SK-N-SH treated with all-trans-retinoic acid at 6 μM for 48 hours (cell line): ENCODE results near the gene ARSB.

ENCODE experiments used
- ATAC-seq: fragments of 200-7000 bp; cut with Tn5 transposase; 3 replicates; pipeline ENCODE4 v1.9.1; 2020; ENCODE audit warnings: mild to moderate bottlenecking, moderate library complexity
- ARNTL ChIP-seq: fragments of 450-650 bp; formaldehyde crosslinking; IDR thresholded peaks from 2 replicates; pipeline ENCODE4 v1.5.0; 2020; ENCODE audit warnings: low read depth, mild to moderate bottlenecking, moderate library complexity, borderline replicate concordance
- BACH2 ChIP-seq: fragments of 250-450 bp; sonication (Bioruptor Pico); IDR thresholded peaks from 2 replicates; pipeline ENCODE4 v1.9.0; 2021; ENCODE audit warnings: mild to moderate bottlenecking, borderline replicate concordance
- CSDC2 ChIP-seq: fragments of 250-450 bp; sonication (Bioruptor Pico); IDR thresholded peaks from 2 replicates; pipeline ENCODE4 v1.5.0; 2020; ENCODE audit warnings: mild to moderate bottlenecking, moderate library complexity
- ESRRG ChIP-seq: fragments of 250-450 bp; sonication (Bioruptor Pico); IDR thresholded peaks from 2 replicates; pipeline ENCODE4 v1.6.1; 2021; ENCODE audit warnings: mild to moderate bottlenecking
- GLIS3 ChIP-seq: fragments of 250-450 bp; sonication (Bioruptor Pico); IDR thresholded peaks from 2 replicates; pipeline ENCODE4 v1.5.0; 2020; ENCODE audit warnings: mild to moderate bottlenecking, moderate library complexity
- OSR1 ChIP-seq: fragments of 250-450 bp; sonication (Bioruptor Pico); IDR thresholded peaks from 2 replicates; pipeline ENCODE4 v1.8.0; 2022; ENCODE audit warnings: moderate library complexity, mild to moderate bottlenecking, inconsistent platforms
- PPARA ChIP-seq: fragments of 250-450 bp; sonication (Bioruptor Pico); IDR thresholded peaks from 2 replicates; pipeline ENCODE4 v1.5.0; 2020; ENCODE audit warnings: mild to moderate bottlenecking, borderline replicate concordance
- RARB ChIP-seq: fragments of 250-450 bp; sonication (Bioruptor Pico); IDR thresholded peaks from 2 replicates; pipeline ENCODE4 v1.8.0; 2021; ENCODE audit warnings: mild to moderate bottlenecking, moderate library complexity
- TCF4 ChIP-seq: fragments of 250-450 bp; sonication (Bioruptor Pico); IDR thresholded peaks from 2 replicates; pipeline ENCODE4 v1.8.0; 2021; ENCODE audit warnings: mild to moderate bottlenecking, moderate library complexity, borderline replicate concordance
- TOX ChIP-seq: fragments of 250-450 bp; sonication (Bioruptor Pico); IDR thresholded peaks from 2 replicates; pipeline ENCODE4 v1.8.0; 2021; ENCODE audit warnings: mild to moderate bottlenecking, moderate library complexity, borderline replicate concordance
- ZC3H10 ChIP-seq: fragments of 250-450 bp; sonication (Bioruptor Pico); IDR thresholded peaks from 2 replicates; pipeline ENCODE4 v1.5.1; 2021; ENCODE audit warnings: mild to moderate bottlenecking, moderate library complexity
- ZFP3 ChIP-seq: fragments of 250-450 bp; sonication (Bioruptor Pico); IDR thresholded peaks from 2 replicates; pipeline ENCODE4 v1.5.0; 2020; ENCODE audit warnings: mild to moderate bottlenecking, moderate library complexity
- ZFP30 ChIP-seq: fragments of 450-650 bp; formaldehyde crosslinking; IDR thresholded peaks from 2 replicates; pipeline ENCODE4 v1.5.0; 2022; ENCODE audit warnings: mild to moderate bottlenecking, moderate library complexity
- ZNF565 ChIP-seq: fragments of 450-650 bp; formaldehyde crosslinking; conservative IDR thresholded peaks from 2 replicates; pipeline ENCODE4 v1.5.0; 2020; ENCODE audit warnings: low read depth, mild to moderate bottlenecking, moderate library complexity
- ZNF70 ChIP-seq: fragments of 450-650 bp; formaldehyde crosslinking; IDR thresholded peaks from 2 replicates; pipeline ENCODE4 v1.5.0; 2020; ENCODE audit warnings: mild to moderate bottlenecking, moderate library complexity
- ZNF8 ChIP-seq: fragments of 450-650 bp; formaldehyde crosslinking; IDR thresholded peaks from 2 replicates; pipeline ENCODE4 v1.5.0; 2020; ENCODE audit warnings: mild to moderate bottlenecking, moderate library complexity
- TF ChIP-seq, protein P1 (sequence below): fragments of 250-450 bp; sonication (Bioruptor Pico); IDR thresholded peaks from 2 replicates; pipeline ENCODE4 v1.5.1; 2021; ENCODE audit warnings: mild to moderate bottlenecking, moderate library complexity
- TF ChIP-seq, protein P2 (sequence below): fragments of 250-450 bp; sonication (Bioruptor Pico); IDR thresholded peaks from 2 replicates; pipeline ENCODE4 v1.8.0; 2021; ENCODE audit warnings: low read depth, mild to moderate bottlenecking, moderate library complexity, borderline replicate concordance
- TF ChIP-seq, protein P3 (sequence below): fragments of 250-450 bp; sonication (Bioruptor Pico); IDR thresholded peaks from 2 replicates; pipeline ENCODE4 v1.5.0; 2020; ENCODE audit warnings: mild to moderate bottlenecking, moderate library complexity
- TF ChIP-seq, protein P4 (sequence below): fragments of 250-450 bp; sonication (Bioruptor Pico); IDR thresholded peaks from 2 replicates; pipeline ENCODE4 v1.5.1; 2020; ENCODE audit warnings: low read depth, mild to moderate bottlenecking, moderate library complexity
- TF ChIP-seq, protein P5 (sequence below): fragments of 250-450 bp; sonication (Bioruptor Pico); IDR thresholded peaks from 2 replicates; pipeline ENCODE4 v1.8.0; 2020; ENCODE audit warnings: mild to moderate bottlenecking, moderate library complexity, borderline replicate concordance

The ARSB gene

DNA sequence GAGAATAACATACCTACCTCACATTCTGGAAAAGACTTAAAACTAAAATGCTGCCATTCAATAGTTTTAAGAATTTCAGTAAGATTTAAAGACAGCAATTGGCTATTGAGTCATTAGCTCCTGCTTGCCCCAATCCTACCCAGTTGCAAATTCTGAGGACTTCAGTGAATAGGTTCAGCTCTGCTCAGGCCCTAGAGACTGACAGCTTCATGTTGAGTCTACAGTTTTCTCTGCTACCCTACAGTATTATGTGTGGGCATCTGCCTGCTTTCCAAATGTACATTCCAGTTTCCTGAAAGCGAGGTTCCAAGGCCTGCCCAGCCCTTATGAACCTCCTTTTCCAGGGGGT, 61.5 kb downstream of the ARSB start:
- no peak for TF ChIP-seq TOX (CRISPR knock-in tag)
- TF ChIP-seq ZFP30 = no peak
- no peak for TF ChIP-seq ZNF8
- TF ChIP-seq OSR1 = no peak
- TF ChIP-seq PPARA (CRISPR knock-in tag) = no peak
- TF ChIP-seq TCF4 (CRISPR knock-in tag) = no peak
- TF ChIP-seq CSDC2 (CRISPR knock-in tag) = no peak
- TF ChIP-seq, all 23 proteins: peak for 0
- ATAC-seq = no peak

DNA sequence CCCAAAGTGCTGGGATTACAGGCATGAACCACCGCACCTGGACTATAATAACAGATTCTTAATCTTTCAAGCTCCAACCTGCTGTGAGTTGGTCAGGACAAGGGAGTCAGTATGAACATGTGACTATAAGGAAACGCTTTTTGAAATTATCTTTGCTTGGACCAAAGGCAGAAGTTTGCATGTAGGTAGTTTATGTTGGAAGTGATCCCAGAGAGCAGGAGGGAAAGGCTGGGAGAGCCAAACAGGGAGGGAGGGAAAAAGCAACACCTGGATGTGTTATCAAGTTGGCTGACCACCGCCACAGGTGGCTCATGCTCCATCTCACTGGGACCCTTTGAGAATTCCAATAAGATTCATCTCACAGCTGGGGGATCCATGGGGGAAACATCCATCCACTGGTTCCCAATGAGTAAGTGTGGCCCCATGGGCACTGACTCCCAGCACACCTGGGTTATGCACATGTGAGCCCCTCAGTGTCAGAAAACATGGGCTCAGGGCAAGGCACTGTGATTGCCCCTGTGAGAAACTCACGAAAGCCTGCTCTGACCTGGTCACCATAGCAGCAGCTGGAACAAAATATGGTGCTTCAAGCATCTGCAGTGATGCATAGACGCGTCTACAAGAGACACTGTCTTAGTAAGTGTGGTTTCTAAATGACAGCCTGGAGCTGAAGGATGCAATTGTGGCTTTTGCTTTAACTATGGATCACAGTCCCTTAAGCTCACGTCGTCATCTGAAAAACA, 62.1 kb downstream of the ARSB start:
- TF ChIP-seq ZNF70 (CRISPR knock-in tag) = no peak
- no peak for TF ChIP-seq ARNTL (CRISPR knock-in tag)
- no peak for TF ChIP-seq ZNF8
- no peak for TF ChIP-seq TCF4 (CRISPR knock-in tag)
- TF ChIP-seq TOX (CRISPR knock-in tag) = no peak
- TF ChIP-seq, protein P1, sequence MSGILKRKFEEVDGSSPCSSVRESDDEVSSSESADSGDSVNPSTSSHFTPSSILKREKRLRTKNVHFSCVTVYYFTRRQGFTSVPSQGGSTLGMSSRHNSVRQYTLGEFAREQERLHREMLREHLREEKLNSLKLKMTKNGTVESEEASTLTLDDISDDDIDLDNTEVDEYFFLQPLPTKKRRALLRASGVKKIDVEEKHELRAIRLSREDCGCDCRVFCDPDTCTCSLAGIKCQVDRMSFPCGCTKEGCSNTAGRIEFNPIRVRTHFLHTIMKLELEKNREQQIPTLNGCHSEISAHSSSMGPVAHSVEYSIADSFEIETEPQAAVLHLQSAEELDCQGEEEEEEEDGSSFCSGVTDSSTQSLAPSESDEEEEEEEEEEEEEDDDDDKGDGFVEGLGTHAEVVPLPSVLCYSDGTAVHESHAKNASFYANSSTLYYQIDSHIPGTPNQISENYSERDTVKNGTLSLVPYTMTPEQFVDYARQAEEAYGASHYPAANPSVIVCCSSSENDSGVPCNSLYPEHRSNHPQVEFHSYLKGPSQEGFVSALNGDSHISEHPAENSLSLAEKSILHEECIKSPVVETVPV (CRISPR knock-in tag) = no peak
- TF ChIP-seq ESRRG = no peak
- ATAC-seq = no peak

DNA sequence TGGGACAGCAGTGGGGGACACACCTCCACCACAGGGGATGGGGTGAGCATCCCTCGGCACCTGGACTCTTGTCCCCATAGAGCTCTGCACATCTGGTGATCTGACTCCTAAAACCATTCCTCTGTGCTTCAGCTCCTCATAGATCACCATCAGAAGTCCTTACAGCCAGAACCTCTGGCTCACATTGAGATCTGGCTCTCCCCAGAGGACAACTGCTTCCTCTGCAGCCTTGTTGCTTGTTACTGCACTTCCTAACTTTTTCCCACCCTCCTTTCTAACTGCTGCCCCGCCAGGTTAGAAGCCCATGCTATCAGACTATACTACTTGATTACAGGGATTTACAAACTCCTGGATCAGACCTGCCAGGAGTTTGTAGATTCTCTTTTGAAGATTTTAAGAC, 64.5 kb downstream of the ARSB start:
- peak; percentile 81 for ATAC-seq
- TF ChIP-seq BACH2 (CRISPR knock-in tag) = no peak
- no peak for TF ChIP-seq ZFP30
- TF ChIP-seq ZC3H10 = no peak
- TF ChIP-seq ZNF565 (CRISPR knock-in tag) = no peak
- peak; percentile 36; the same call in 1 of the 2 replicates for TF ChIP-seq ZFP3
- TF ChIP-seq, all 23 proteins: peak for 1

DNA sequence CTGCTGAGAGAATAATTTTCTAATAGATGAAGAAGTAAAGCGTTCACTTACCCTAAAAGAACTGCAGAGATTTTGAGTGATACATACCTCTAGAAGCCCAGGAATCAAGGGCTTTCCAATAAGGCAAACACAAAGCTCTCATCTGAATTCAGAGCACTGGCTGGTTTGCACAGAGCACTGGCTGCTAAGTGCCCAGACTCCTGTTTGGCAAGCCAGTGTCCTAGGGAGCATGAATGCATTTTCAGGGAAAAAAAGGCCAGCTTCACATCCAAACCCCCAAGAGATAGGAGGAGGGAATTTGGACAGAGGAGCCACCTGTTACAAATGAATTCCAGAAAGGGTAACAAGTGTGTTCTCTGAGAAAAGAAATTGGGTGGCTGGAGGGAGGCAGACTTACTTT, 65.3 kb downstream of the ARSB start:
- no peak for ATAC-seq
- TF ChIP-seq ARNTL (CRISPR knock-in tag) (no peak), PPARA (CRISPR knock-in tag) (no peak), ZNF70 (CRISPR knock-in tag) (no peak), CSDC2 (CRISPR knock-in tag) (no peak), GLIS3 (CRISPR knock-in tag) (no peak), ZC3H10 (no peak)
- TF ChIP-seq, protein P2, sequence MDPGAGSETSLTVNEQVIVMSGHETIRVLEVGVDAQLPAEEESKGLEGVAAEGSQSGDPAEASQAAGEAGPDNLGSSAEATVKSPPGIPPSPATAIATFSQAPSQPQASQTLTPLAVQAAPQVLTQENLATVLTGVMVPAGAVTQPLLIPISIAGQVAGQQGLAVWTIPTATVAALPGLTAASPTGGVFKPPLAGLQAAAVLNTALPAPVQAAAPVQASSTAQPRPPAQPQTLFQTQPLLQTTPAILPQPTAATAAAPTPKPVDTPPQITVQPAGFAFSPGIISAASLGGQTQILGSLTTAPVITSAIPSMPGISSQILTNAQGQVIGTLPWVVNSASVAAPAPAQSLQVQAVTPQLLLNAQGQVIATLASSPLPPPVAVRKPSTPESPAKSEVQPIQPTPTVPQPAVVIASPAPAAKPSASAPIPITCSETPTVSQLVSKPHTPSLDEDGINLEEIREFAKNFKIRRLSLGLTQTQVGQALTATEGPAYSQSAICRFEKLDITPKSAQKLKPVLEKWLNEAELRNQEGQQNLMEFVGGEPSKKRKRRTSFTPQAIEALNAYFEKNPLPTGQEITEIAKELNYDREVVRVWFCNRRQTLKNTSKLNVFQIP (CRISPR knock-in tag) = no peak
- TF ChIP-seq, all 23 proteins: peak for 0

DNA sequence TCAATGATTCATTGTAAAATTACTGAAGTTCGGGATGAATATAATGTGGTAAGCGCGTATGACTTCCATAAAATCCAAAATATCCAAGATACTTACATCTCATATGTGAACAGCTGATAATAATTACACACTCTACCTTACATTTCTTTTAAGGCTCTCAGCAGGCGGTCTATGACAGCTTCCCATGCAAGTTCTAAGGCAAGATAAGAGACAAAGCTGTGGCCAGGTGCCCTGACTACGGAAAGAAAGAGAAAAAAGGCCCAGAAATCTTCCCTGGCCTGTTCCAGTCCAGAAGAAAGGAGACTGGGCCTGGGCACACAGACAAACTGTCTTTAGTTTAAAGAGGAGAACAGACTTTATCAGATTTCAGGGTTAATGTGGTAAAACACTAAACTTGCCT, 69.1 kb downstream of the ARSB start:
- no peak for ATAC-seq
- TF ChIP-seq, protein P3, sequence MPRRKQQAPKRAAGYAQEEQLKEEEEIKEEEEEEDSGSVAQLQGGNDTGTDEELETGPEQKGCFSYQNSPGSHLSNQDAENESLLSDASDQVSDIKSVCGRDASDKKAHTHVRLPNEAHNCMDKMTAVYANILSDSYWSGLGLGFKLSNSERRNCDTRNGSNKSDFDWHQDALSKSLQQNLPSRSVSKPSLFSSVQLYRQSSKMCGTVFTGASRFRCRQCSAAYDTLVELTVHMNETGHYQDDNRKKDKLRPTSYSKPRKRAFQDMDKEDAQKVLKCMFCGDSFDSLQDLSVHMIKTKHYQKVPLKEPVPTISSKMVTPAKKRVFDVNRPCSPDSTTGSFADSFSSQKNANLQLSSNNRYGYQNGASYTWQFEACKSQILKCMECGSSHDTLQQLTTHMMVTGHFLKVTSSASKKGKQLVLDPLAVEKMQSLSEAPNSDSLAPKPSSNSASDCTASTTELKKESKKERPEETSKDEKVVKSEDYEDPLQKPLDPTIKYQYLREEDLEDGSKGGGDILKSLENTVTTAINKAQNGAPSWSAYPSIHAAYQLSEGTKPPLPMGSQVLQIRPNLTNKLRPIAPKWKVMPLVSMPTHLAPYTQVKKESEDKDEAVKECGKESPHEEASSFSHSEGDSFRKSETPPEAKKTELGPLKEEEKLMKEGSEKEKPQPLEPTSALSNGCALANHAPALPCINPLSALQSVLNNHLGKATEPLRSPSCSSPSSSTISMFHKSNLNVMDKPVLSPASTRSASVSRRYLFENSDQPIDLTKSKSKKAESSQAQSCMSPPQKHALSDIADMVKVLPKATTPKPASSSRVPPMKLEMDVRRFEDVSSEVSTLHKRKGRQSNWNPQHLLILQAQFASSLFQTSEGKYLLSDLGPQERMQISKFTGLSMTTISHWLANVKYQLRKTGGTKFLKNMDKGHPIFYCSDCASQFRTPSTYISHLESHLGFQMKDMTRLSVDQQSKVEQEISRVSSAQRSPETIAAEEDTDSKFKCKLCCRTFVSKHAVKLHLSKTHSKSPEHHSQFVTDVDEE (CRISPR knock-in tag) = no peak
- TF ChIP-seq, protein P4, sequence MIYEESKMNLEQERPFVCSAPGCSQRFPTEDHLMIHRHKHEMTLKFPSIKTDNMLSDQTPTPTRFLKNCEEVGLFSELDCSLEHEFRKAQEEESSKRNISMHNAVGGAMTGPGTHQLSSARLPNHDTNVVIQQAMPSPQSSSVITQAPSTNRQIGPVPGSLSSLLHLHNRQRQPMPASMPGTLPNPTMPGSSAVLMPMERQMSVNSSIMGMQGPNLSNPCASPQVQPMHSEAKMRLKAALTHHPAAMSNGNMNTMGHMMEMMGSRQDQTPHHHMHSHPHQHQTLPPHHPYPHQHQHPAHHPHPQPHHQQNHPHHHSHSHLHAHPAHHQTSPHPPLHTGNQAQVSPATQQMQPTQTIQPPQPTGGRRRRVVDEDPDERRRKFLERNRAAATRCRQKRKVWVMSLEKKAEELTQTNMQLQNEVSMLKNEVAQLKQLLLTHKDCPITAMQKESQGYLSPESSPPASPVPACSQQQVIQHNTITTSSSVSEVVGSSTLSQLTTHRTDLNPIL (CRISPR knock-in tag) = no peak
- TF ChIP-seq, protein P5, sequence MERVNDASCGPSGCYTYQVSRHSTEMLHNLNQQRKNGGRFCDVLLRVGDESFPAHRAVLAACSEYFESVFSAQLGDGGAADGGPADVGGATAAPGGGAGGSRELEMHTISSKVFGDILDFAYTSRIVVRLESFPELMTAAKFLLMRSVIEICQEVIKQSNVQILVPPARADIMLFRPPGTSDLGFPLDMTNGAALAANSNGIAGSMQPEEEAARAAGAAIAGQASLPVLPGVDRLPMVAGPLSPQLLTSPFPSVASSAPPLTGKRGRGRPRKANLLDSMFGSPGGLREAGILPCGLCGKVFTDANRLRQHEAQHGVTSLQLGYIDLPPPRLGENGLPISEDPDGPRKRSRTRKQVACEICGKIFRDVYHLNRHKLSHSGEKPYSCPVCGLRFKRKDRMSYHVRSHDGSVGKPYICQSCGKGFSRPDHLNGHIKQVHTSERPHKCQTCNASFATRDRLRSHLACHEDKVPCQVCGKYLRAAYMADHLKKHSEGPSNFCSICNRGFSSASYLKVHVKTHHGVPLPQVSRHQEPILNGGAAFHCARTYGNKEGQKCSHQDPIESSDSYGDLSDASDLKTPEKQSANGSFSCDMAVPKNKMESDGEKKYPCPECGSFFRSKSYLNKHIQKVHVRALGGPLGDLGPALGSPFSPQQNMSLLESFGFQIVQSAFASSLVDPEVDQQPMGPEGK (CRISPR knock-in tag) = no peak
- TF ChIP-seq TCF4 (CRISPR knock-in tag) (no peak), ZC3H10 (no peak), PPARA (CRISPR knock-in tag) (no peak), BACH2 (CRISPR knock-in tag) (no peak), ARNTL (CRISPR knock-in tag) (no peak), RARB (CRISPR knock-in tag) (no peak), ZFP30 (no peak), ZNF70 (CRISPR knock-in tag) (no peak), ZFP3 (no peak), ESRRG (no peak), TOX (CRISPR knock-in tag) (no peak)
- TF ChIP-seq, protein P2 (CRISPR knock-in tag) = no peak
